IMR-90 (cell line): ENCODE measurements around the gene EXOC4. TPM values are rescaled to one million over a fixed set of nuclear protein-coding genes. Genes with fewer than 3 reads are reported as not detected.
A peak's percentile ranks its signal among the peaks of the same experiment; 100 is the strongest.

ENCODE experiments used
- ATAC-seq: fragments of 200-7000 bp; cut with Tn5 transposase; 2 replicates; pipeline ENCODE4 v1.9.1; 2020; ENCODE audit warnings: low read depth, mild to moderate bottlenecking, moderate library complexity
- BruUV-seq: library from RNA; stranded (reverse); fragments of 400-500 nt; replicated peaks from 2 replicates; lab custom pipeline; 2021; lab: Mats Ljungman, UMichigan
- CTCF ChIA-PET: fragments of 300-600 bp; formaldehyde crosslinking; extraction: SDS; loops from one replicate; lab custom pipeline; 2021; ENCODE audit warnings: antibody characterized with exemption; lab: Yijun Ruan, JAX
- POLR2A ChIA-PET: fragments of 300-600 bp; sonication (Branson Sonifier 250); formaldehyde crosslinking; loops from one replicate; lab custom pipeline; 2022; ENCODE audit warnings: antibody characterized with exemption; ENCODE audit not compliant: unreplicated experiment; lab: Charles Lee
- DNase-seq: peaks from one replicate; pipeline ENCODE4 v3.0.0; 2013
- H2AFZ ChIP-seq: replicated peaks from 2 replicates; pipeline ENCODE3; 2013; ENCODE audit warnings: low read length, mild to moderate bottlenecking; ENCODE audit not compliant: poor library complexity
- H2AK5ac ChIP-seq: 2 replicates; pipeline ENCODE4 v1.6.1; 2013; ENCODE audit warnings: low read depth, low read length, inconsistent platforms
- H2AK9ac ChIP-seq: replicated peaks from 2 replicates; pipeline ENCODE3; 2013; ENCODE audit warnings: mild to moderate bottlenecking, low read depth, low read length, moderate library complexity; ENCODE audit not compliant: poor library complexity
- H2BK120ac ChIP-seq: 2 replicates; pipeline ENCODE4 v1.6.1; 2013; ENCODE audit warnings: low read depth, low read length, inconsistent platforms
- H2BK15ac ChIP-seq: 3 replicates; pipeline ENCODE4 v1.6.1; 2013; ENCODE audit warnings: low read depth, low read length, inconsistent platforms
- H2BK20ac ChIP-seq: 2 replicates; pipeline ENCODE4 v1.6.1; 2013; ENCODE audit warnings: low read depth, mild to moderate bottlenecking, inconsistent platforms, low read length, moderate library complexity
- H2BK5ac ChIP-seq: 2 replicates; pipeline ENCODE4 v1.6.1; 2013; ENCODE audit warnings: mild to moderate bottlenecking, low read depth, low read length, inconsistent platforms; ENCODE audit not compliant: poor library complexity, severe bottlenecking
- H3K14ac ChIP-seq: replicated peaks from 2 replicates; pipeline ENCODE4 v1.6.1; 2013; ENCODE audit warnings: low read depth, low read length, inconsistent platforms
- H3K18ac ChIP-seq: 2 replicates; pipeline ENCODE4 v1.6.1; 2013; ENCODE audit warnings: low read depth, low read length, control low read depth
- H3K23ac ChIP-seq: 2 replicates; pipeline ENCODE4 v1.6.1; 2013; ENCODE audit warnings: low read depth, low read length, inconsistent platforms
- H3K27ac ChIP-seq: 2 replicates; pipeline ENCODE4 v1.5.1; 2013; ENCODE audit warnings: mild to moderate bottlenecking, control low read depth, low read length; ENCODE audit not compliant: insufficient read depth
- H3K27me3 ChIP-seq: 2 replicates; pipeline ENCODE4 v1.6.1; 2013; ENCODE audit warnings: low read length; ENCODE audit not compliant: control insufficient read depth, insufficient read depth
- H3K36me3 ChIP-seq: 2 replicates; pipeline ENCODE4 v1.6.1; 2013; ENCODE audit warnings: low read length, mixed read lengths; ENCODE audit not compliant: control insufficient read depth, insufficient read depth
- H3K4ac ChIP-seq: 2 replicates; pipeline ENCODE4 v1.6.1; 2013; ENCODE audit warnings: low read depth, low read length, inconsistent platforms
- H3K4me1 ChIP-seq: 2 replicates; pipeline ENCODE4 v1.6.1; 2013; ENCODE audit warnings: low read length, mixed read lengths; ENCODE audit not compliant: control insufficient read depth, insufficient read depth
- H3K4me2 ChIP-seq: 2 replicates; pipeline ENCODE4 v1.6.1; 2013; ENCODE audit warnings: low read depth, mild to moderate bottlenecking, control low read depth, low read length, moderate library complexity
- H3K4me3 ChIP-seq: 2 replicates; pipeline ENCODE4 v1.5.1; 2013; ENCODE audit warnings: low read depth, mild to moderate bottlenecking, control low read depth, low read length, moderate library complexity; ENCODE audit not compliant: insufficient read depth
- H3K56ac ChIP-seq: 2 replicates; pipeline ENCODE4 v1.6.1; 2013; ENCODE audit warnings: low read length, inconsistent platforms; ENCODE audit not compliant: insufficient read depth; ENCODE audit errors: extremely low read depth
- H3K79me1 ChIP-seq, 2 experiments: 2 replicates each; pipeline ENCODE4 v1.6.1; 2013; ENCODE audit warnings: low read length in 2 of 2, inconsistent platforms in 1 of 2, low read depth in 1 of 2
- H3K9ac ChIP-seq: 2 replicates; pipeline ENCODE4 v1.6.1; 2013; ENCODE audit warnings: low read depth, low read length, control low read depth
- H3K9me1 ChIP-seq: 2 replicates; pipeline ENCODE4 v1.6.1; 2013; ENCODE audit warnings: low read length, inconsistent platforms; ENCODE audit not compliant: insufficient read depth
- H3K9me3 ChIP-seq: 2 replicates; pipeline ENCODE4 v1.6.1; 2013; ENCODE audit warnings: low read length; ENCODE audit not compliant: control insufficient read depth, insufficient read depth
- H4K20me1 ChIP-seq: 2 replicates; pipeline ENCODE4 v1.6.1; 2013; ENCODE audit warnings: low read length, inconsistent platforms; ENCODE audit not compliant: insufficient read depth
- H4K5ac ChIP-seq: 2 replicates; pipeline ENCODE4 v1.6.1; 2013; ENCODE audit warnings: mild to moderate bottlenecking, low read depth, low read length, control low read depth
- H4K8ac ChIP-seq, 2 experiments: 2 replicates each; pipeline ENCODE4 v1.6.1; 2013; ENCODE audit warnings: low read depth in 2 of 2, low read length in 2 of 2, control low read depth in 1 of 2, inconsistent platforms in 1 of 2
- H4K91ac ChIP-seq: 2 replicates; pipeline ENCODE4 v1.6.1; 2013; ENCODE audit warnings: low read depth, low read length, inconsistent platforms; ENCODE audit not compliant: insufficient read depth
- BHLHE40 ChIP-seq: fragments of 150-350 bp; IDR thresholded peaks from 2 replicates; pipeline ENCODE4 v1.6.1; 2016; ENCODE audit warnings: mild to moderate bottlenecking, low read depth, low read length
- CEBPB ChIP-seq: IDR thresholded peaks from 2 replicates; pipeline ENCODE4 v1.6.1; 2012; ENCODE audit warnings: low read depth, low read length, improper control_type of control experiment
- CHD1 ChIP-seq: IDR thresholded peaks from 2 replicates; pipeline ENCODE4 v1.6.1; 2012; ENCODE audit warnings: low read depth, low read length, improper control_type of control experiment
- MAFK ChIP-seq: IDR thresholded peaks from 2 replicates; pipeline ENCODE4 v1.6.1; 2012; ENCODE audit warnings: low read depth, low read length, improper control_type of control experiment
- MAZ ChIP-seq: IDR thresholded peaks from 2 replicates; pipeline ENCODE4 v1.6.1; 2012; ENCODE audit warnings: low read depth, mild to moderate bottlenecking, low read length, improper control_type of control experiment, moderate library complexity, borderline replicate concordance
- MXI1 ChIP-seq: IDR thresholded peaks from 2 replicates; pipeline ENCODE4 v1.6.1; 2012; ENCODE audit warnings: low read depth, mild to moderate bottlenecking, low read length, moderate library complexity, borderline replicate concordance
- NFE2L2 ChIP-seq: fragments of 150-350 bp; IDR thresholded peaks from 2 replicates; pipeline ENCODE4 v1.6.1; 2016; ENCODE audit warnings: low read depth, mild to moderate bottlenecking, low read length
- POLR2A ChIP-seq: IDR thresholded peaks from 2 replicates; pipeline ENCODE4 v1.6.1; 2012; ENCODE audit warnings: mild to moderate bottlenecking, low read depth, low read length
- RCOR1 ChIP-seq: IDR thresholded peaks from 2 replicates; pipeline ENCODE4 v1.6.1; 2012; ENCODE audit warnings: mild to moderate bottlenecking, low read length, improper control_type of control experiment; ENCODE audit not compliant: insufficient replicate concordance
- RFX5 ChIP-seq: IDR thresholded peaks from 2 replicates; pipeline ENCODE4 v1.8.0; 2012; ENCODE audit warnings: low read depth, mild to moderate bottlenecking, low read length, moderate library complexity
- WGBS, 2 experiments: methylation state at CpG; one replicate each; pipeline versions ENCODE4 v1.1.5 to v1.1.7; 2013; ENCODE audit warnings: missing lambda C conversion rate in 2 of 2; ENCODE audit not compliant: insufficient read length in 1 of 2; ENCODE audit errors: extremely low coverage in 2 of 2; 5-methylcytosine and 5-hydroxymethylcytosine counted together
- dilution Hi-C: fragments of 300-500 bp; cut with HindIII; formaldehyde crosslinking; loops from one replicate; pipeline ENCODE4 v1.14.3; 2018; ENCODE audit warnings: low sequenced_read_pairs; ENCODE audit not compliant: unreplicated experiment
- in situ Hi-C: fragments of 300-500 bp; cut with MboI; formaldehyde crosslinking; loops from 3 replicates; pipeline ENCODE4 v1.14.3; 2019; ENCODE audit warnings: low sequenced_read_pairs, inconsistent platforms, mixed read lengths
- intact Hi-C: fragments of 100-400 bp; cut with micrococcal nuclease; formaldehyde crosslinking; loops from 2 replicates; pipeline ENCODE4 v1.10.0; 2022
- polyA plus RNA-seq, 3 experiments: library from polyadenylated mRNA; depleted of rRNA; stranded (reverse); fragments of >200 nt; gene quantifications; 2 replicates each; pipeline ENCODE4 v1.2.3, GENCODE V29; 2012; ENCODE audit warnings: low replicate concordance in 1 of 3
- total RNA-seq: library from RNA; depleted of rRNA; stranded (reverse); fragments of >200 nt; gene quantifications from 2 replicates; pipeline ENCODE4 v1.2.3, GENCODE V29; 2012

EXOC4 gene
- total and polyA plus RNA-seq, 2 of the 4 experiments (the other 2 are of a cell fraction), result 25.4 to 94.6 TPM

DNA sequence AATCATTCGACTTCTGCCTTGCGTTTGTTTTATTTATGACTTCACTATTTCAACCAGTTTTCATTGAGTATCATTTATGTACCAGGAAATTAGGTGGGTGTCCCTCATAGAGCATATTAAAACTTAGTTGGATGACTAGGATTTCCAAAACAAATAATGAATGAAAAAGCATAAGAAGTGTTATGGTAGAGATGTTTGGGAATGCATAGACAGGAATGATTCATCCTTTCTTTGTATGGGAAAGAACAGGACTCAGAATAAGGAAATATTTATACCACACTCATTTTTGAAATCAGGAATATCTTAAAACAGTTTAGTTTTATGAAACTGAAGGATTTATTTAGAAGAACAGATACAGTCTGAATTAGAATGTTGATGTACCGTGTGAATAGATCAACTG lies 315.7 kb downstream of the EXOC4 start:
- in situ Hi-C loops, result no loop called here
- TF ChIP-seq RCOR1 (no peak), MAZ (no peak), CEBPB (no peak), POLR2A (no peak), CHD1 (no peak), RFX5 (no peak), MXI1 (no peak), NFE2L2 (no peak), MAFK (no peak), BHLHE40 (no peak)
- no peak overlapping the region for H3K27ac ChIP-seq

More for the DNA sequence above, 315.7 kb downstream of the EXOC4 start:
- peaks cover 9 to 12% of the 10 kb centered on the region in 2 experiments; a peak in 3 of 4 replicates for H3K79me1 ChIP-seq
- H2BK20ac ChIP-seq, result no peak overlapping the region
- no peak overlapping the region for H4K91ac ChIP-seq
- no peak overlapping the region for H3K4ac ChIP-seq
- no peak overlapping the region for H2AK9ac ChIP-seq
- no TSS peak for BruUV-seq
- peak overlapping the region; percentile 76 for H2BK5ac ChIP-seq
- H3K56ac ChIP-seq, result no peak overlapping the region
- no peak overlapping the region for H3K14ac ChIP-seq
- H3K4me1 ChIP-seq, result 0 out of 2 replicates have a peak, but pooled peaks cover 3% of the 10 kb centered on the region
- H3K9ac ChIP-seq, result no peak overlapping the region
- H2BK15ac ChIP-seq, result no peak overlapping the region
- intact Hi-C loops (loop anchor here (10.0 kb wide), 1 partner anchor 286 kb away; no protein-coding TSS in a partner anchor), dilution Hi-C loops (no loop called here)
- H3K36me3 ChIP-seq, result no peaks in the 10 kb centered on the region
- no peaks in the 10 kb centered on the region for H3K9me3 ChIP-seq
- H3K23ac ChIP-seq, result no peak overlapping the region
- H2BK120ac ChIP-seq, result no peak overlapping the region
- no peak overlapping the region; a peak in 1 of 4 replicates for H4K8ac ChIP-seq
- H3K18ac ChIP-seq, result no peak overlapping the region
- peak; percentile 59 for DNase-seq
- peak; percentile 72 for ATAC-seq
- WGBS, 2 experiments, result 40% methylated on average over 1 of the region's 3 CpGs; no CpG with 5 or more reads in 1 of the 2 experiments
- CTCF ChIA-PET, result no interaction called here
- H3K4me2 ChIP-seq, result no peak overlapping the region
- H2AK5ac ChIP-seq, result no peak overlapping the region
- H3K4me3 ChIP-seq, result no peak overlapping the region
- no peaks in the 10 kb centered on the region for H3K27me3 ChIP-seq
- H3K9me1 ChIP-seq, result 0 out of 2 replicates have a peak, but pooled peaks cover 5% of the 10 kb centered on the region
- no peaks in the 10 kb centered on the region for H4K20me1 ChIP-seq
- POLR2A ChIA-PET, result no interaction called here
- H4K5ac ChIP-seq, result no peak overlapping the region
- no peak overlapping the region for H2AFZ ChIP-seq
